Progenitor cell of endocrine pancreas (in vitro differentiated cells): ENCODE data around the gene ZNF526. TPM values are rescaled to one million over a fixed set of nuclear protein-coding genes. Genes with fewer than 3 reads are reported as not detected.
"Not testable (repeated sequence)": the region's sequence is repeated elsewhere in the genome, so short reads cannot be mapped to it uniquely, and the experiment has no call there.

Experiments used
- DNase-seq: peaks from one replicate; pipeline ENCODE4 v3.0.0; 2021; ENCODE audit warnings: low spot score; ENCODE audit not compliant: unreplicated experiment
- H3K27ac Mint-ChIP-seq: 2 replicates; pipeline ENCODE4 v1.8.0; 2021; ENCODE audit warnings: mild to moderate bottlenecking, moderate library complexity, mixed read lengths
- H3K27me3 Mint-ChIP-seq: 2 replicates; pipeline ENCODE4 v1.8.0; 2021; ENCODE audit warnings: mixed read lengths
- H3K36me3 Mint-ChIP-seq: 2 replicates; pipeline ENCODE4 v1.8.0; 2022; ENCODE audit warnings: mixed read lengths; ENCODE audit not compliant: insufficient read depth
- H3K4me1 Mint-ChIP-seq: 2 replicates; pipeline ENCODE4 v1.8.0; 2021; ENCODE audit warnings: low read depth, mixed read lengths
- H3K4me3 Mint-ChIP-seq: 2 replicates; pipeline ENCODE4 v1.8.0; 2021; ENCODE audit warnings: low read depth, mild to moderate bottlenecking, moderate library complexity, mixed read lengths
- H3K9me3 Mint-ChIP-seq: 2 replicates; pipeline ENCODE4 v1.8.0; 2021; ENCODE audit warnings: low read depth, mixed read lengths
- total RNA-seq: library from RNA; stranded (reverse); gene quantifications from 2 replicates; pipeline ENCODE4 v1.2.1, GENCODE V29; 2021
- TF ChIP-seq, protein P1 (sequence below): fragments of 200-600 bp; sonication (generic); IDR thresholded peaks from one replicate; pipeline ENCODE4 v1.5.0; 2021; ENCODE audit warnings: antibody characterized with exemption, mild to moderate bottlenecking; ENCODE audit not compliant: unreplicated experiment

The ZNF526 gene
- total RNA-seq, 1 donor from 2014 or later: 21.1 TPM

DNA sequence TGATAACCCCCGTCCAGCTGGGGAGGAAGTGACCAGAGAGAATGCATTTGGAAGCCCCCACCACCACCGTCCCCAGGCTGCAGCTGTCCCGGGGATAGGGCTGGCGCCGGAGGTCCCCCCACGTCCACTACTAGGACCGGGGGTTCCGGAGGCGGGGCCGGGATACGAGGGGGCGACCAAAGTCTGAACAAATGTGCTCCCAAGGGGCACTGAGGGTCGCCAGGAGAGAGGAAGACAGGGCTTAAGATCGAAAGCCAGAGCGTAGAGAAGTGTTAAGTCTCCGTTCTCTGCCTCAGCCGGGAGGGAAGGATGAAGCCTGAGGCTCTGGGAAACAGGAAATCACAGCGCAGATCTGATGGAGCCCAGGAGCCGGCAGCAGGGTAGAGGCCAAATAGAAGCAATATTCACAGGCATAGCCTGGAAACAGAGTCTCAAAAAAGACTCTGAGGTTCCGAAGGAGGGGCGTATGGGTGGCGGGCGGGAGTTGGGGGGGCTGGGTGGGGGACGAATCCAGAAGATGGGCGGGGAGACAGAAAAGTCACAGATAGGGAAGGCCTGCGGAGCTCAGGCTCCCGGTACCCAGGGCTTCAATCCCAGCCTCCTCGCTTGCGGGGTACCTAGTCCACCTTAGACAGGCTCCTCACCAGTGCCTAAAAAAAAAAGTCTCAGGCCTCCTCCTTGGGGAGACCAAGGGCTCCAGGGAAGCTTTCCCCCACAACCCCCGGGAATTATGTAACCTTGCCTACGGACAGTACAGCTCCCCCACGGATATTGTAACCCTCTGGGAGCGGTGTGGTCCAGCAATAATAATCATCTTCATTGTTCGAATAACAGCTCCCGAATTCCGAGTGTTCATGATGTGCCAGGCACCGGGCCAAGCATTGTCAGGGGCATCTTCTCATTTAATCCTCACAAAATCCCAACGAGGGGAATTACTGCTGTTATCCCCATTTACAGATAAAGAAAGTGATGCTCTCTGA is 35.9 kb downstream of the ZNF526 start:
- H3K9me3 Mint-ChIP-seq: no peaks in the 10 kb centered on the region
- no peaks in the 10 kb centered on the region for H3K27me3 Mint-ChIP-seq
- H3K27ac Mint-ChIP-seq: peak overlapping the region; percentile 59
- H3K36me3 Mint-ChIP-seq: no peaks in the 10 kb centered on the region
- DNase-seq: no peak
- peaks cover 19% of the 10 kb centered on the region for H3K4me1 Mint-ChIP-seq
- H3K4me3 Mint-ChIP-seq: peak overlapping the region; percentile 76
- TF ChIP-seq, protein P1, sequence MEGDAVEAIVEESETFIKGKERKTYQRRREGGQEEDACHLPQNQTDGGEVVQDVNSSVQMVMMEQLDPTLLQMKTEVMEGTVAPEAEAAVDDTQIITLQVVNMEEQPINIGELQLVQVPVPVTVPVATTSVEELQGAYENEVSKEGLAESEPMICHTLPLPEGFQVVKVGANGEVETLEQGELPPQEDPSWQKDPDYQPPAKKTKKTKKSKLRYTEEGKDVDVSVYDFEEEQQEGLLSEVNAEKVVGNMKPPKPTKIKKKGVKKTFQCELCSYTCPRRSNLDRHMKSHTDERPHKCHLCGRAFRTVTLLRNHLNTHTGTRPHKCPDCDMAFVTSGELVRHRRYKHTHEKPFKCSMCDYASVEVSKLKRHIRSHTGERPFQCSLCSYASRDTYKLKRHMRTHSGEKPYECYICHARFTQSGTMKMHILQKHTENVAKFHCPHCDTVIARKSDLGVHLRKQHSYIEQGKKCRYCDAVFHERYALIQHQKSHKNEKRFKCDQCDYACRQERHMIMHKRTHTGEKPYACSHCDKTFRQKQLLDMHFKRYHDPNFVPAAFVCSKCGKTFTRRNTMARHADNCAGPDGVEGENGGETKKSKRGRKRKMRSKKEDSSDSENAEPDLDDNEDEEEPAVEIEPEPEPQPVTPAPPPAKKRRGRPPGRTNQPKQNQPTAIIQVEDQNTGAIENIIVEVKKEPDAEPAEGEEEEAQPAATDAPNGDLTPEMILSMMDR: no peak

DNA sequence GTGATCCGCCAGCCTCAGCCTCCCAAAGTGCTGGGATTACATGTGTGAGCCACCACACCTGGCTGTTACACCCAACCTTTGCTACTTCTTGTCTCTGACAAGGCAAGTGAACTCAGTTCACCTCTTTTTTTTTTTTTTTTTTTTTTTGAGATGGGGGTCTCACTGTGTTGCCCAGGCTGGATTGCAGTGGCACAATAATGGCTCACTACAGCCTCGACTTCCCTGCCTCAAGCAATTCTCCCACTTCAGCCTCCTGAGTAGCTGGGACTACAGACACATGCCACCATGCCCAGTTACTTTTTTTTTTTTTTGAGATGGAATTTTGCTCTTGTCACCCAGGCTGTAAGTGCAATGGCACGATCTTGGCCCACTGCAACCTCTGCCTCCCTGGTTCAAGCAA is 37.7 kb downstream of the ZNF526 start:
- H3K36me3 Mint-ChIP-seq, DNase-seq, H3K4me1 Mint-ChIP-seq, H3K27ac Mint-ChIP-seq, H3K9me3 Mint-ChIP-seq, H3K27me3 Mint-ChIP-seq, H3K4me3 Mint-ChIP-seq: not testable (repeated sequence)

DNA sequence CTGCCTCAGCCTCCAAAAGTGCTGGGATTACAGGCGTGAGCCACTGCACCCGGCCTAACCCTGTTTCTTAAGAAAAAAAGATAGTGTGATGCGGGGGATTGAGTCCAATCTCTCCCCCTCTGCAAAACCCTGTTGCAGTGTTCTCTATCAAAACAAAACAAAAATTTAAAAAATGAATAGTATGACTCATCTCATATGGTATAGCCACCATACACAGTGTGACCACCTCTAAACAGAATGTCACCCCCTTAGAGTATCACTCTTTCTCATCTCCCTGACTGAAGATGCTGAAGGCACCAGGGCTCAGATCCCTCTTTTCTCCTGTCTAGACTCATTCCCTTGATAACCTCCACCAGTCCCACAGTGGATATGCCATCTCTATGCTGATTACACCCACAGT is 41.7 kb downstream of the ZNF526 start:
- DNase-seq: no peak
- H3K27ac Mint-ChIP-seq: peak overlapping the region; percentile 45
- no peaks in the 10 kb centered on the region for H3K4me1 Mint-ChIP-seq
- TF ChIP-seq, protein P1: no peak
- no peaks in the 10 kb centered on the region for H3K27me3 Mint-ChIP-seq
- no peaks in the 10 kb centered on the region for H3K36me3 Mint-ChIP-seq
- no peaks in the 10 kb centered on the region for H3K9me3 Mint-ChIP-seq
- H3K4me3 Mint-ChIP-seq: no peak overlapping the region

DNA sequence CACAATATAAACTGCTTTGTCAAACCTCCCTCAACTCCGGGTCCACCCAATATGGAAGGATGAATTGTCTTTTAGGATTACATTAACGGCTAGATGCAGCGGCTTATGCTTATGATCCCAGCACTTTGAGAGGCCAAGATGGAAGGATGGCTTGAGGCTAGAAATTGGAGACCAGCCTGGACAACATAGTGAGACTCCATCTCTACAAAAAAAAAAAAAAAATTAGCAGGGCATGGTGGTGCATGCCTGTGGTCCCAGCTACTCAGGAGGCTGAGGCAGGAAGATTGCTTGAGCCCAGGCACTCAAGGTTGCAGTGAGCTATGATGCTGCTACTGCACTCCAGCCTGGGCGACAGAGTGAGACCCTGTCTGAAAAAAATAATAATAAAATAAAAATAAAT is 46.0 kb downstream of the ZNF526 start:
- not testable (repeated sequence) for H3K36me3 Mint-ChIP-seq, H3K4me3 Mint-ChIP-seq, DNase-seq, H3K9me3 Mint-ChIP-seq, H3K27ac Mint-ChIP-seq, H3K27me3 Mint-ChIP-seq
- peaks cover 19% of the 10 kb centered on the region for H3K4me1 Mint-ChIP-seq

DNA sequence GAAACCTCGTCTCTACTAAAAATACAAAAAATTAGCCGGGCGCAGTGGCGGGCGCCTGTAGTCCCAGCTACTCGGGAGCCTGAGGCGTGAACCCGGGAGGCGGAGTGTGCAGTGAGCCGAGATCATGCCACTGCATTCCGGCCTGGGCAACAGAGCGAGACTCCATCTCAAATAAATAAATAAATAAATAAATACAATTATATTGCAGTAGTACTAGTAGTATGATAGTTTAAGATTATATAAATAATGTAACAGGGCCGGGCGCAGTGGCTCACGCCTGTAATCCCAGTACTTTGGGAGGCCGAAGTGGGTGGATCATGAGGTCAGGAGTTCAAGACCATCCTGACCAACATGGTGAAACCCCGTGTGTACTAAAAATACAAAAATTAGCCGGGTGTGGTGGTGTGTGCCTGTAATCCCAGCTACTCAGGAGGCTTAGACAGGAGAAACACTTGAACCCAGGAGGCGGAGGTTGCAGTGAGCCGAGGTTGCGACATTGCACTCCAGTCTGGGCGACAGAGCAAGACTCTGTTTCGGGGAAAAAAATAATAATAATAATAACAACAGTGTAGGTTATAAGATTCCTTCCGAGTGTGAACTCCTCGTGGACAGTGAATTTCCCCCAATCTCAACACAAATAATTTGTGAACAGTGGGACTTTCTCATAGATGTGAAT is 47.0 kb downstream of the ZNF526 start:
- not testable (repeated sequence) for H3K9me3 Mint-ChIP-seq, H3K36me3 Mint-ChIP-seq, DNase-seq, H3K27me3 Mint-ChIP-seq, H3K4me3 Mint-ChIP-seq, H3K27ac Mint-ChIP-seq
- H3K4me1 Mint-ChIP-seq: peaks cover 22% of the 10 kb centered on the region

DNA sequence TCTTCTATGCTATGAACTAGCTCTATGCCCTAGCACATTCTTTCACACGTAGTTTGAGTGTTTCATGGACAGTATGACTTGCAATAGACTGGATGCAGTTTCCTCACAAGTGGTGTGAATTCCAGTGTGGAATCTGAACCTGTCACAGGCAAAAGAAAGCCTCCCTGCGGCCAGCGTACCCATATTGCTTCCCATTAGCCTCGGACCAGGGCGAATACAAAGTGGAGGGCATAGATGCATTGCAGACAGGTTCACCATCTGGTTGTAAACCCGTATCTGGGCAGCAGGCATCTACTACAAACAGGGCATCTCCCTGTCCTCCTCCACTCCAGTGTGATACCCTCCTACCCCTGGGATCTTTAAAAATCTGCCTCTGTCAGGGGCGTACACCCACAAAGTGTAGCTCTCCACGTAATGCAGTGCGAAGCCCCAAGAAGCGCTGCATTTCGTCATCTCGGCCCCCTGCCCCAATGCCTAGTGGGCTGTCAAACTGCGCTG is 47.6 kb downstream of the ZNF526 start:
- H3K9me3 Mint-ChIP-seq: no peaks in the 10 kb centered on the region
- H3K27ac Mint-ChIP-seq: no peak overlapping the region
- TF ChIP-seq, protein P1: no peak
- peaks cover 22% of the 10 kb centered on the region for H3K4me1 Mint-ChIP-seq
- H3K27me3 Mint-ChIP-seq: no peaks in the 10 kb centered on the region
- H3K4me3 Mint-ChIP-seq: no peak overlapping the region
- DNase-seq: no peak
- peaks cover 3% of the 10 kb centered on the region for H3K36me3 Mint-ChIP-seq
